Neural cell (in vitro differentiated cells): Measurements from ENCODE around the gene MERTK. TPM values are rescaled to one million over a fixed set of nuclear protein-coding genes. Genes with fewer than 3 reads are reported as not detected.

Experiments used
- H2AFZ ChIP-seq: fragments of 200-600, 300-800 bp; sonication (generic), shearing (Covaris generic); 2 replicates; pipeline ENCODE4 v1.6.0; 2014; ENCODE audit warnings: low read depth, mild to moderate bottlenecking, antibody characterized with exemption, low read length, moderate library complexity
- H3F3A ChIP-seq: fragments of 200-600 bp; shearing (Covaris generic); 2 replicates; pipeline ENCODE4 v1.6.1; 2016; ENCODE audit warnings: mild to moderate bottlenecking, moderate library complexity, mixed read lengths, antibody characterized with exemption, low read length; ENCODE audit not compliant: insufficient read depth, poor library complexity, severe bottlenecking
- H3K27ac ChIP-seq: fragments of 200-600, 300-800 bp; sonication (generic), shearing (Covaris generic); 2 replicates; pipeline ENCODE4 v1.5.1; 2014; ENCODE audit warnings: mild to moderate bottlenecking, low read length, moderate library complexity
- H3K27me3 ChIP-seq: fragments of 300-800, 200-600 bp; sonication (generic), shearing (Covaris generic); 2 replicates; pipeline ENCODE4 v1.6.0; 2014; ENCODE audit warnings: mild to moderate bottlenecking, low read depth, low read length, moderate library complexity; ENCODE audit not compliant: insufficient read depth
- H3K36me3 ChIP-seq: fragments of 300-800, 200-600 bp; sonication (generic), shearing (Covaris generic); 2 replicates; pipeline ENCODE4 v1.5.1; 2014; ENCODE audit warnings: mild to moderate bottlenecking, antibody characterized with exemption, low read length, moderate library complexity; ENCODE audit not compliant: insufficient read depth
- H3K4me2 ChIP-seq: fragments of 300-800, 200-600 bp; sonication (generic), shearing (Covaris generic); 2 replicates; pipeline ENCODE4 v1.6.0; 2014; ENCODE audit warnings: mild to moderate bottlenecking, low read length
- H3K4me3 ChIP-seq: fragments of 300-800, 200-600 bp; sonication (generic), shearing (Covaris generic); 2 replicates; pipeline ENCODE4 v1.5.1; 2014; ENCODE audit warnings: mild to moderate bottlenecking, low read length, moderate library complexity
- H3K79me2 ChIP-seq: fragments of 200-600 bp; shearing (Covaris generic); replicated peaks from 2 replicates; pipeline ENCODE4 v1.6.0; 2014; ENCODE audit warnings: mild to moderate bottlenecking, low read length, moderate library complexity; ENCODE audit not compliant: insufficient read depth
- H3K9ac ChIP-seq: fragments of 300-800, 200-600 bp; sonication (generic), shearing (Covaris generic); 2 replicates; pipeline ENCODE4 v1.6.1; 2016; ENCODE audit warnings: mild to moderate bottlenecking, low read length, mixed read lengths
- H3K9me2 ChIP-seq: fragments of 200-600 bp; shearing (Covaris generic); 2 replicates; pipeline ENCODE4 v1.6.1; 2016; ENCODE audit warnings: mild to moderate bottlenecking, low read length, mixed read lengths; ENCODE audit not compliant: insufficient read depth
- H3K9me3 ChIP-seq: fragments of 200-600, 300-800 bp; sonication (generic), shearing (Covaris generic); 2 replicates; pipeline ENCODE4 v1.6.1; 2016; ENCODE audit warnings: mild to moderate bottlenecking, mixed run types, low read length, moderate library complexity, mixed read lengths
- H4K20me1 ChIP-seq: fragments of 200-600 bp; shearing (Covaris generic); 2 replicates; pipeline ENCODE4 v1.6.1; 2016; ENCODE audit warnings: mild to moderate bottlenecking, mixed run types; ENCODE audit not compliant: insufficient read depth
- CTCF ChIP-seq: fragments of 450-650 bp; IDR thresholded peaks from 2 replicates; pipeline ENCODE4 v1.5.1; 2014; ENCODE audit warnings: antibody characterized with exemption, mild to moderate bottlenecking, moderate library complexity; ENCODE audit not compliant: poor library complexity, severe bottlenecking
- EP300 ChIP-seq: fragments of 450-650 bp; conservative IDR thresholded peaks from 2 replicates; pipeline ENCODE4 v1.6.1; 2014; ENCODE audit warnings: antibody characterized with exemption, mild to moderate bottlenecking, moderate library complexity; ENCODE audit not compliant: poor library complexity, severe bottlenecking
- EZH2 ChIP-seq: fragments of 200-600, 300-800 bp; shearing (Covaris generic), sonication (generic); IDR thresholded peaks from 2 replicates; pipeline ENCODE4 v1.6.1; 2014; ENCODE audit warnings: antibody characterized with exemption, low read length, borderline replicate concordance, mild to moderate bottlenecking; ENCODE audit not compliant: insufficient read depth, poor library complexity, severe bottlenecking
- MXI1 ChIP-seq: fragments of 450-650 bp; conservative IDR thresholded peaks from 2 replicates; pipeline ENCODE4 v1.6.1; 2014; ENCODE audit warnings: antibody characterized with exemption, mild to moderate bottlenecking; ENCODE audit not compliant: poor library complexity, severe bottlenecking
- POLR2AphosphoS5 ChIP-seq: IDR thresholded peaks from 2 replicates; pipeline ENCODE4 v1.6.1; 2012
- RAD21 ChIP-seq: fragments of 450-650 bp; conservative IDR thresholded peaks from 2 replicates; pipeline ENCODE4 v1.6.1; 2014; ENCODE audit warnings: antibody characterized with exemption, mild to moderate bottlenecking, moderate library complexity
- REST ChIP-seq: IDR thresholded peaks from 2 replicates; pipeline ENCODE4 v1.6.1; 2012; ENCODE audit warnings: borderline replicate concordance
- SMC3 ChIP-seq: fragments of 450-650 bp; conservative IDR thresholded peaks from 2 replicates; pipeline ENCODE4 v1.6.1; 2014; ENCODE audit warnings: antibody characterized with exemption, mild to moderate bottlenecking, moderate library complexity; ENCODE audit not compliant: poor library complexity
- TAF1 ChIP-seq: IDR thresholded peaks from 2 replicates; pipeline ENCODE4 v1.6.1; 2012; ENCODE audit warnings: low read depth
- polyA plus RNA-seq: library from polyadenylated mRNA; depleted of rRNA; stranded (reverse); fragments of >200 nt; gene quantifications from 2 replicates; pipeline ENCODE4 v1.2.3, GENCODE V29; 2014

MERTK gene
- polyA plus RNA-seq, 1 donor from 2014 or later, result 0.53 TPM

- Histone ChIP-seq H3K4me3 (no peak overlapping the region), H3K36me3 (no peaks in the 10 kb centered on the region), H3F3A (no peaks in the 10 kb centered on the region), H4K20me1 (no peaks in the 10 kb centered on the region), H3K27me3 (no peaks in the 10 kb centered on the region), H3K9me3 (no peaks in the 10 kb centered on the region), H3K79me2 (no peaks in the 10 kb centered on the region), H3K4me2 (no peak overlapping the region), H2AFZ (no peak overlapping the region), H3K9ac (no peak overlapping the region), H3K27ac (no peak overlapping the region), H3K9me2 (no peaks in the 10 kb centered on the region)
- TF ChIP-seq CTCF (no peak), POLR2AphosphoS5 (no peak), TAF1 (no peak), RAD21 (no peak)
Observed at GRCh38 chr2:112010751-112011150, 112.3 kb downstream of the MERTK start.

GRCh38 chr2:112012556-112012955 is 114.1 kb downstream of the MERTK start:
- H3K9ac ChIP-seq, result no peak overlapping the region
- H3K79me2 ChIP-seq, result no peaks in the 10 kb centered on the region

More at GRCh38 chr2:112012556-112012955, 114.1 kb downstream of the MERTK start:
- Histone ChIP-seq H3K36me3 (no peaks in the 10 kb centered on the region), H4K20me1 (no peaks in the 10 kb centered on the region), H3K27ac (no peak overlapping the region), H3K9me2 (no peaks in the 10 kb centered on the region), H3K4me2 (no peak overlapping the region), H2AFZ (no peak overlapping the region), H3K4me3 (no peak overlapping the region), H3F3A (no peaks in the 10 kb centered on the region), H3K9me3 (no peaks in the 10 kb centered on the region), H3K27me3 (no peaks in the 10 kb centered on the region)
- TF ChIP-seq TAF1 (no peak), EP300 (no peak), CTCF (no peak), SMC3 (no peak), RAD21 (no peak), MXI1 (no peak), POLR2AphosphoS5 (no peak), EZH2 (no peak), REST (no peak)
